HFFc6 (cell line): ENCODE data around the gene SLC22A23. TPM values are rescaled to one million over a fixed set of nuclear protein-coding genes. Genes with fewer than 3 reads are reported as not detected.

Source experiments
- DNase-seq: peaks from one replicate; pipeline ENCODE4 v3.0.0-alpha.2; 2018
- H3K27ac Mint-ChIP-seq: 2 replicates; pipeline ENCODE4 v1.8.0; 2020; ENCODE audit warnings: mild to moderate bottlenecking, mixed read lengths
- H3K27me3 Mint-ChIP-seq: 2 replicates; pipeline ENCODE4 v1.8.0; 2021; ENCODE audit warnings: mild to moderate bottlenecking, moderate library complexity, mixed read lengths; ENCODE audit not compliant: insufficient read depth
- H3K36me3 Mint-ChIP-seq: 2 replicates; pipeline ENCODE4 v1.8.0; 2021; ENCODE audit warnings: low read depth, mixed read lengths
- H3K4me1 Mint-ChIP-seq: 2 replicates; pipeline ENCODE4 v1.8.0; 2020; ENCODE audit warnings: low read depth, mixed read lengths
- H3K4me3 Mint-ChIP-seq: 2 replicates; pipeline ENCODE4 v1.8.0; 2020; ENCODE audit warnings: mild to moderate bottlenecking, moderate library complexity, mixed read lengths
- H3K9me3 Mint-ChIP-seq: 2 replicates; pipeline ENCODE4 v1.8.0; 2020; ENCODE audit warnings: mild to moderate bottlenecking, mixed read lengths
- long read RNA-seq: library from polyadenylated mRNA; unstranded; transcript quantifications from one replicate; pipeline ENCODE4 v2.0.0, GENCODE V29; 2019
- total RNA-seq, 6 experiments: library from RNA; stranded (reverse); fragmentation: NEBNext Ultra II Directional; extraction: Animal tissue kit (Norgen Biotek cat#: 25700); gene quantifications; 2 replicates in 1 of 6; 3 replicates in 5 of 6; pipeline ENCODE4 v1.2.3, GENCODE V29; 2021
- TF ChIP-seq, protein P1 (sequence below): fragments of 200-600 bp; sonication (generic); IDR thresholded peaks from 2 replicates; pipeline ENCODE4 v1.5.0; 2021; ENCODE audit warnings: antibody characterized with exemption, mild to moderate bottlenecking

Gene SLC22A23, protein sequence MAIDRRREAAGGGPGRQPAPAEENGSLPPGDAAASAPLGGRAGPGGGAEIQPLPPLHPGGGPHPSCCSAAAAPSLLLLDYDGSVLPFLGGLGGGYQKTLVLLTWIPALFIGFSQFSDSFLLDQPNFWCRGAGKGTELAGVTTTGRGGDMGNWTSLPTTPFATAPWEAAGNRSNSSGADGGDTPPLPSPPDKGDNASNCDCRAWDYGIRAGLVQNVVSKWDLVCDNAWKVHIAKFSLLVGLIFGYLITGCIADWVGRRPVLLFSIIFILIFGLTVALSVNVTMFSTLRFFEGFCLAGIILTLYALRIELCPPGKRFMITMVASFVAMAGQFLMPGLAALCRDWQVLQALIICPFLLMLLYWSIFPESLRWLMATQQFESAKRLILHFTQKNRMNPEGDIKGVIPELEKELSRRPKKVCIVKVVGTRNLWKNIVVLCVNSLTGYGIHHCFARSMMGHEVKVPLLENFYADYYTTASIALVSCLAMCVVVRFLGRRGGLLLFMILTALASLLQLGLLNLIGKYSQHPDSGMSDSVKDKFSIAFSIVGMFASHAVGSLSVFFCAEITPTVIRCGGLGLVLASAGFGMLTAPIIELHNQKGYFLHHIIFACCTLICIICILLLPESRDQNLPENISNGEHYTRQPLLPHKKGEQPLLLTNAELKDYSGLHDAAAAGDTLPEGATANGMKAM
- total RNA-seq, result under 1 TPM; 0.10 to 0.55 (median 0.21) TPM
- long read RNA-seq, result 0 reads

DNA sequence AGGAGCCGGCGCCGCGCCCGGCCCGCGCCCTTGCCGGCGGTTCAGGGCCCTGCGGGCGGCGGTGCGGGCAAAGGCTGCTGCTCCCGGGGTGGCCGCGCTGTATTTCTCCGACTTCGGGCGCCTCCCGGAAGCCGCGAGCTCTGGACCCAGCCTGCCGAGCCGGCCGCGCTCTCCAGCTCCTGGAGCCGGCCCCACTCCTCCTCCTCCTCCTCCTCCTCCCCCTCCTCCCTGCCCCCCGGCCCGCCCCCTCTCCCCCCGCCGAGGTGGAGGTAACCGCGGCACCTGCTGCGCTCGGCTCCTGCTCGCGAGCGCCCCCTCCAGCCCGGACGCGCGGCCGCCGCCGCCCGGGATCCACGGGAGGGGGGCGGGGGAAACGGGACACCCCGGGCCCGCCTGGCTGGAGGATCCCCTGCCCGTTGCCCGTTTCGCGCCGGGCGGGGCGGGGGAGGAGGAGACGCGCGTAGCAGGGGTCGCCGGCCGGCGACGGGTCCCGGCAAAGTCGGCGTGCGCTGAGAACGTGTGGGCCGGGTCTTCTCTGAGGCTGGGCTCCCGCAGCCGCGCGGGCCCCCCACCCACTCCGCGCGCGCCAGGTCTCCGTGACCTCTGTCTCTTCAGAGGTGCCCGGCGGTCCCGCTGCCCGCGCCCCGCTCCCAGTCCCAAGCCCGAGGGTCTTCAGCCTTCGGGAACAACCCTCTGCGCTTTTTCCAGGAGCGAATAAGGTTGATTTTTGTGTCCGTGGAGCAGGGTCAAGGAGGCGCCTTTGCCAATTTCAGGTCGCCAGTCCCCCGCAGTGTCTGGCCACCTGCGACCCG is at the start of gene SLC22A23:
Gene SLC22A23, minus strand, starts transcription at position 153 of the 812 bp plus-strand sequence. CDS start 491 bp downstream, outside the sequence.
- Mint-ChIP-seq H3K36me3 (no peaks in the 10 kb centered on the region), H3K9me3 (no peaks in the 10 kb centered on the region), H3K27ac (no peak within 1 kb of the TSS), H3K27me3 (peaks cover 15% of the 10 kb centered on the region), H3K4me3 (peak within 1 kb of the TSS; percentile 50), H3K4me1 (peaks cover 6% of the 10 kb centered on the region)
- no peak for DNase-seq
- TF ChIP-seq, protein P1, sequence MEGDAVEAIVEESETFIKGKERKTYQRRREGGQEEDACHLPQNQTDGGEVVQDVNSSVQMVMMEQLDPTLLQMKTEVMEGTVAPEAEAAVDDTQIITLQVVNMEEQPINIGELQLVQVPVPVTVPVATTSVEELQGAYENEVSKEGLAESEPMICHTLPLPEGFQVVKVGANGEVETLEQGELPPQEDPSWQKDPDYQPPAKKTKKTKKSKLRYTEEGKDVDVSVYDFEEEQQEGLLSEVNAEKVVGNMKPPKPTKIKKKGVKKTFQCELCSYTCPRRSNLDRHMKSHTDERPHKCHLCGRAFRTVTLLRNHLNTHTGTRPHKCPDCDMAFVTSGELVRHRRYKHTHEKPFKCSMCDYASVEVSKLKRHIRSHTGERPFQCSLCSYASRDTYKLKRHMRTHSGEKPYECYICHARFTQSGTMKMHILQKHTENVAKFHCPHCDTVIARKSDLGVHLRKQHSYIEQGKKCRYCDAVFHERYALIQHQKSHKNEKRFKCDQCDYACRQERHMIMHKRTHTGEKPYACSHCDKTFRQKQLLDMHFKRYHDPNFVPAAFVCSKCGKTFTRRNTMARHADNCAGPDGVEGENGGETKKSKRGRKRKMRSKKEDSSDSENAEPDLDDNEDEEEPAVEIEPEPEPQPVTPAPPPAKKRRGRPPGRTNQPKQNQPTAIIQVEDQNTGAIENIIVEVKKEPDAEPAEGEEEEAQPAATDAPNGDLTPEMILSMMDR, result peak; percentile 84

DNA sequence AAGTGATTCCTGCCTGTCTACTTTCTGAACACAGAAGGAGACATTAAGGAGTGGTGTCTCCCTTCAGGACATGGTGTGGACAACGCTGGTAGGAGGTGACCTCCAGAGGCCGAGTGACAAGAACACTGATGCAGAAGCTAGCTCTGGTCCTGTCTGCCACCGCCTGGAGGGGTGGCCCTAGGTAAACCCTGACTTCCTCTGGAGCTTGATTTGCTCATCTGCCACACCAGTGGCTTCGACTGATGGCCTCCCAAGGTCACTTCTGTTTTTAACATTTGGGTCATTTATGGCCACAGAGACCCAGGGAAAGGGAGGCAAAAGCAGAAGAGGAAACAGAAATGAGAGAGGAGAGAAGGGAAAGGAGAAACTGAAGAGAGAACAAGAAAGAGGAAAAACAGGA is 49.4 kb upstream of the SLC22A23 start:
- Mint-ChIP-seq H3K4me1 (peaks cover 5% of the 10 kb centered on the region), H3K9me3 (peaks cover 5% of the 10 kb centered on the region), H3K27ac (no peak overlapping the region), H3K27me3 (peaks cover 41% of the 10 kb centered on the region), H3K36me3 (peaks cover 5% of the 10 kb centered on the region; the same call in 1 of the 2 replicates), H3K4me3 (no peak overlapping the region)
- TF ChIP-seq, protein P1, result no peak
- no peak for DNase-seq

DNA sequence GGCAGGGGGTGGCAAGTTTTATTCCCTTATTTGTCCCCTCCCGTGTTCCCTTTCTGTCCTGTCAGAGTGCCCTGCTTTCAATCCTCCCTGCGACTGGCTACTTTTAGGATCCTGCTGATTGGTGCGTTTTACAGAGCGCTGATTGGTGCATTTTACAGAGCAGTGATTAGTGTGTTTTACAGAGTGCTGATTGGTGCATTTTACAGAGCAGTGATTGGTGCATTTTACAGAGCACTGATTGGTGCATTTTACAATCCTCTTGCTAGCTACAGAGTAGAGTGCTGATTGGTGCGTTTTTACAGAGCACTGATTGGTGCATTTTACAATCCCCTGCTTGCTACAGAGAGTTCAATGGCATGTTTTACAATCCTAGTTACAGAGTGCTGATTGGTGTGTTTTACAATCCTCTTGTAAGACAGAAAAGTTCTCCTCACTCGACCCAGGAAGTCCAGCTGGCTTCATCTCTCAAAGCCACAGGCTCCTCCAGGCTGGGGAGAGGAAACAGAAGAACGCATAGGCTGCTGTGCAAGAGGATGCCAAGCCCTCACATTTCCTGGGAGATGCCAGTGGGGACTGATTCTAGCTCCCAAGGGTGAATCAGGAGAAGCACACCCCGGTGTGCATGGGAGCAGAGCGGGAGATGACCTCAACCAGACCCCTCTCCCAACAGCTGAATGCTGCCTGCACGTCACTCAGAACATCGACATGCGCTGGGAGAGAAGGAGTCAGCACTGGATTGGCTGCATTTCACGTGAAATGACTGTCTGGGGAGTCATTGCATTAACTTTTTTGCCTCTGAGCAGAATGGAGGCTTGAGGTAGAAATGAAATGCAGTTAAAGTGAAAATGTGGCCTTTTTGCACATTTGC is 48.3 kb upstream of the SLC22A23 start:
- Mint-ChIP-seq H3K36me3 (peaks cover 5% of the 10 kb centered on the region; the same call in 1 of the 2 replicates), H3K9me3 (peaks cover 5% of the 10 kb centered on the region), H3K27ac (no peak overlapping the region), H3K27me3 (peaks cover 35% of the 10 kb centered on the region), H3K4me1 (peaks cover 12% of the 10 kb centered on the region), H3K4me3 (no peak overlapping the region)
- DNase-seq, result no peak
- TF ChIP-seq, protein P1, result no peak

DNA sequence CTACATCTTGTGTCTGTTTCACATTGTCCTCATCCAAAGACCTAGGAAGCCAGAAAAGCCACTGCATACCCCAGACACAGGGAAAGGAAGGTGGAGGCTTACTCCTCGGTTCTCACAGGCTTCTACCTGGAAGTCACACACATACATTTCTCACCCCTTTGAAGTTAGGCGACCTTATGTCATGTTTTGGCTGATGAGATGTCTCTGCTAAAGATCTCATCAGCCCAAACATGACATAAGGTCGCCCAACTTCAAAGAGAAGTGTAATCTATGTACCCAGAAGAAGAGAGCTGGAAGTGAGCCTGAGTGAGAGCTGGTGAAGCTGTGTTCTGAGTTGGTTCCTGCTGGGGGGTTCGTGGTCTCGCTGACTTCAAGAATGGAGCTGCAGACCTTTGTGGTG is 47.5 kb upstream of the SLC22A23 start:
- Mint-ChIP-seq H3K27me3 (peaks cover 38% of the 10 kb centered on the region), H3K4me3 (no peak overlapping the region), H3K4me1 (peaks cover 11% of the 10 kb centered on the region), H3K36me3 (peaks cover 5% of the 10 kb centered on the region; the same call in 1 of the 2 replicates), H3K9me3 (peaks cover 5% of the 10 kb centered on the region), H3K27ac (no peak overlapping the region)
- DNase-seq, result no peak
- TF ChIP-seq, protein P1, result no peak
